HepG2 (cell line): Measurements from ENCODE around the gene FLRT2. TPM values are rescaled to one million over a fixed set of nuclear protein-coding genes. Genes with fewer than 3 reads are reported as not detected.

Experiments
- ATAC-seq: fragments of 200-7000 bp; cut with Tn5 transposase; 3 replicates; pipeline ENCODE4 v1.9.1; 2020; ENCODE audit warnings: mild to moderate bottlenecking, moderate library complexity
- BruUV-seq: library from RNA; stranded (reverse); fragments of 400-500 nt; replicated peaks from 2 replicates; lab custom pipeline; 2021; lab: Mats Ljungman, UMichigan
- CTCF ChIA-PET: fragments of 300-600 bp; formaldehyde crosslinking; extraction: SDS; loops from one replicate; lab custom pipeline; 2021; ENCODE audit warnings: low total read pairs, inconsistent platforms, low intra/inter-chr PET ratio; lab: Yijun Ruan, JAX
- POLR2A ChIA-PET: fragments of 350-600 bp; sonication (Branson Sonifier 250); formaldehyde crosslinking; loops from one replicate; lab custom pipeline; 2020; ENCODE audit warnings: antibody characterized with exemption, inconsistent platforms; lab: Yijun Ruan, JAX
- DNase-seq: peaks from one replicate; pipeline ENCODE4 v3.0.0-alpha.2; 2015; ENCODE audit warnings: low spot score
- FAIRE-seq: peaks from 3 replicates; lab custom pipeline; 2011; peaks lifted over from hg19 to GRCh38; lab: Jason Lieb, UNC
- H2AFZ ChIP-seq: one replicate; pipeline ENCODE4 v1.6.1; 2011; ENCODE audit warnings: low read length, inconsistent platforms
- H3K27ac ChIP-seq: fragments of 300-600 bp; 3 replicates; pipeline ENCODE4 v1.8.0; 2011; ENCODE audit warnings: mixed run types, mild to moderate bottlenecking, mixed read lengths, low read length, inconsistent platforms; ENCODE audit not compliant: insufficient read depth; ENCODE audit errors: extremely low read length
- H3K27me3 ChIP-seq, 2 experiments: fragments of 200-600 bp in 1 of 2; 2 replicates in 1 of 2; 3 replicates in 1 of 2; pipeline versions ENCODE4 v1.6.0 to v1.8.0; 2011; ENCODE audit warnings: low read length in 2 of 2, mild to moderate bottlenecking in 2 of 2, moderate library complexity in 2 of 2, inconsistent platforms in 1 of 2; ENCODE audit not compliant: insufficient read depth in 2 of 2, control insufficient read depth in 1 of 2
- H3K36me3 ChIP-seq, 2 experiments: fragments of 200-600 bp in 1 of 2; replicated peaks in 1 of 2; 2 replicates in 1 of 2; 3 replicates in 1 of 2; pipeline versions ENCODE4 v1.5.1 to v1.8.0; 2011; ENCODE audit warnings: low read length in 2 of 2, inconsistent platforms in 1 of 2; ENCODE audit not compliant: insufficient read depth in 2 of 2, control insufficient read depth in 1 of 2
- H3K4me1 ChIP-seq: 2 replicates; pipeline ENCODE4 v1.5.1; 2012; ENCODE audit warnings: low read length, inconsistent platforms; ENCODE audit not compliant: insufficient read depth
- H3K4me2 ChIP-seq: 2 replicates; pipeline ENCODE4 v1.6.0; 2011; ENCODE audit warnings: low read depth, low read length, inconsistent platforms
- H3K4me3 ChIP-seq, 3 experiments: fragments of 200-600 bp in 1 of 3; sonication (generic), shearing (Covaris generic) in 1 of 3; replicated peaks in 1 of 3; 2 replicates each; pipeline ENCODE4 v1.5.1; 2011 to 2016; ENCODE audit warnings: low read length in 3 of 3, inconsistent platforms in 2 of 3, low read depth in 2 of 3, mild to moderate bottlenecking in 2 of 3, control low read depth in 1 of 3, mixed read lengths in 1 of 3; ENCODE audit not compliant: insufficient read depth in 1 of 3
- H3K79me2 ChIP-seq: one replicate; pipeline ENCODE4 v1.6.1; 2011; ENCODE audit warnings: low read length, inconsistent platforms; ENCODE audit not compliant: insufficient read depth
- H3K9ac ChIP-seq: 2 replicates; pipeline ENCODE4 v1.6.0; 2011; ENCODE audit warnings: mild to moderate bottlenecking, low read depth, low read length, inconsistent platforms; ENCODE audit not compliant: insufficient read depth
- H3K9me3 ChIP-seq: 2 replicates; pipeline ENCODE4 v1.5.1; 2012; ENCODE audit warnings: mild to moderate bottlenecking, low read length
- H4K20me1 ChIP-seq: 2 replicates; pipeline ENCODE4 v1.6.0; 2011; ENCODE audit warnings: inconsistent platforms, mild to moderate bottlenecking, low read length, moderate library complexity; ENCODE audit not compliant: insufficient read depth
- MTA1 ChIP-seq: sonication (generic); formaldehyde crosslinking; IDR thresholded peaks from 2 replicates; pipeline ENCODE4 v1.4.0; 2020; ENCODE audit warnings: missing genetic modification reagents, mild to moderate bottlenecking, borderline replicate concordance
- RNF2 ChIP-seq: fragments of 450-650 bp; conservative IDR thresholded peaks from 2 replicates; pipeline ENCODE4 v1.6.1; 2016; ENCODE audit warnings: low read depth
- SALL2 ChIP-seq: sonication (generic); formaldehyde crosslinking; IDR thresholded peaks from 2 replicates; pipeline ENCODE4 v1.8.1; 2023; ENCODE audit warnings: mild to moderate bottlenecking, missing genetic modification reagents, inconsistent platforms
- THRA ChIP-seq: sonication (generic); formaldehyde crosslinking; IDR thresholded peaks from 2 replicates; pipeline ENCODE4 v1.4.0; 2020; ENCODE audit warnings: missing genetic modification reagents, borderline replicate concordance
- ZNF570 ChIP-seq: sonication (generic); formaldehyde crosslinking; IDR thresholded peaks from 2 replicates; pipeline ENCODE4 v1.4.0; 2020; ENCODE audit warnings: mild to moderate bottlenecking, missing genetic modification reagents, borderline replicate concordance
- ZSCAN20 ChIP-seq: sonication (generic); formaldehyde crosslinking; IDR thresholded peaks from 2 replicates; pipeline ENCODE4 v1.4.0; 2020; ENCODE audit warnings: missing genetic modification reagents, mild to moderate bottlenecking, borderline replicate concordance
- WGBS: methylation state at CpG from one replicate; pipeline ENCODE4 v1.1.6; 2017; ENCODE audit warnings: low lambda C conversion rate; 5-methylcytosine and 5-hydroxymethylcytosine counted together
- in situ Hi-C: cut with HindIII; loops from 2 replicates; pipeline ENCODE4 v1.10.0; 2017; ENCODE audit warnings: low pct_unique_long_range_greater_than_20kb; ENCODE audit not compliant: extremely low pct_ligation_motif_present
- intact Hi-C: fragments of 100-400 bp; cut with micrococcal nuclease; formaldehyde crosslinking; loops from one replicate; pipeline ENCODE4 v1.10.0; 2022; ENCODE audit not compliant: unreplicated experiment
- polyA plus RNA-seq, 8 experiments: library from polyadenylated mRNA; depleted of rRNA in 3 of 8; stranded (reverse) in 7 of 8; unstranded in 1 of 8; fragments of >200 nt; fragmentation: Illumina TruSeq in 4 of 8; extraction: Trizol in 4 of 8; gene quantifications; 2 replicates each; pipeline versions ENCODE4 v1.2.1 to v1.2.3, GENCODE V29; 2011 to 2016; ENCODE audit warnings: low read depth in 4 of 8, missing spikeins in 1 of 8, mixed read lengths in 1 of 8; ENCODE audit not compliant: insufficient read depth in 1 of 8
- total RNA-seq, 5 experiments: library from RNA; depleted of rRNA; stranded (reverse); fragments of >200 nt; fragmentation: Illumina TruSeq; extraction: Trizol; gene quantifications; 2 replicates each; pipeline ENCODE4 v1.2.3, GENCODE V29; 2016; ENCODE audit warnings: low read depth in 1 of 5
- TF ChIP-seq, protein P1 (sequence below): sonication (generic); formaldehyde crosslinking; IDR thresholded peaks from 2 replicates; pipeline ENCODE4 v1.8.0; 2022; ENCODE audit warnings: mild to moderate bottlenecking, missing genetic modification reagents, borderline replicate concordance
- TF ChIP-seq, protein P2 (sequence below): sonication (generic); formaldehyde crosslinking; IDR thresholded peaks from 2 replicates; pipeline ENCODE4 v1.5.0; 2020; ENCODE audit warnings: mild to moderate bottlenecking, low read depth, missing genetic modification reagents, borderline replicate concordance

FLRT2 gene
- total and polyA plus RNA-seq, 2 of the 13 experiments (the other 11 are each of a cell fraction or from before 2014, with no cell fraction given), result not detected

DNA sequence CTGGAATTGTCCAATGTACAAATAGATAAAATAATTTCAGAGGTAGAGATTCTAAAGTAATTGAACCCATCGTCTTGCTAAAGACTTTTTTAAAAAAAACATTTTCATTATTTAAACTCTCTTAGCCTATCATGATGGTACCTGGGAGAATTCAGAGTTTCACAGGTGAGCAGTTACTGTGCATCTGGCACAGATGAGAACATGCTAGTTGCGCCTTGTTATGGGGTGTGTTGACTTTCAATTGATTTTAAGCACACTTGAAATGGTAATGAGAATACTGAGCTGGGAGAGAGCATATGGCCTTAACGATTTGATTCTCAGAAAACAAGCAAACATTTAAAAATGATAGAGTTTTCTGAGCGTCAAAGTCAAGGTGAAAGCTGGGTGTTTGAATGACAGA is 66.6 kb downstream of the FLRT2 start:
- POLR2A ChIA-PET, result no interaction called here
- H3K27ac ChIP-seq, result no peak overlapping the region
- H2AFZ ChIP-seq, result no peak overlapping the region
- TF ChIP-seq, protein P1, sequence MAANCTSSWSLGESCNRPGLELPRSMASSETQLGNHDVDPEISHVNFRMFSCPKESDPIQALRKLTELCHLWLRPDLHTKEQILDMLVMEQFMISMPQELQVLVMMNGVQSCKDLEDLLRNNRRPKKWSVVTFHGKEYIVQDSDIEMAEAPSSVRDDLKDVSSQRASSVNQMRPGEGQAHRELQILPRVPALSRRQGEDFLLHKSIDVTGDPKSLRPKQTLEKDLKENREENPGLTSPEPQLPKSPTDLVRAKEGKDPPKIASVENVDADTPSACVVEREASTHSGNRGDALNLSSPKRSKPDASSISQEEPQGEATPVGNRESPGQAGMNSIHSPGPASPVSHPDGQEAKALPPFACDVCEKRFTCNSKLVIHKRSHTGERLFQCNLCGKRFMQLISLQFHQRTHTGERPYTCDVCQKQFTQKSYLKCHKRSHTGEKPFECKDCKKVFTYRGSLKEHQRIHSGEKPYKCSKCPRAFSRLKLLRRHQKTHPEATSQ (CRISPR knock-in tag), result no peak
- TF ChIP-seq RNF2, result no peak
- no peak for TF ChIP-seq THRA (CRISPR knock-in tag)
- no peak for TF ChIP-seq SALL2 (CRISPR knock-in tag)
- TF ChIP-seq, protein P2, sequence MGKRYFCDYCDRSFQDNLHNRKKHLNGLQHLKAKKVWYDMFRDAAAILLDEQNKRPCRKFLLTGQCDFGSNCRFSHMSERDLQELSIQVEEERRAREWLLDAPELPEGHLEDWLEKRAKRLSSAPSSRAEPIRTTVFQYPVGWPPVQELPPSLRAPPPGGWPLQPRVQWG (CRISPR knock-in tag), result no peak
- no peak for TF ChIP-seq ZSCAN20 (CRISPR knock-in tag)
- no peak for TF ChIP-seq MTA1
- no peak for TF ChIP-seq ZNF570
- H3K36me3 ChIP-seq, result no peaks in the 10 kb centered on the region
- in situ Hi-C loops (no loop called here), intact Hi-C loops (no loop called here)
- H3K9me3 ChIP-seq, result peaks cover 21% of the 10 kb centered on the region
- no peak overlapping the region for H3K4me2 ChIP-seq
- no peaks in the 10 kb centered on the region for H3K27me3 ChIP-seq
- FAIRE-seq (no peak), DNase-seq (no peak), ATAC-seq (no peak)
- no peak overlapping the region for H3K4me3 ChIP-seq
- no TSS peak for BruUV-seq
- no peak overlapping the region for H3K9ac ChIP-seq
- CTCF ChIA-PET, result no interaction called here
- no peaks in the 10 kb centered on the region for H3K4me1 ChIP-seq
- no peaks in the 10 kb centered on the region for H4K20me1 ChIP-seq
- WGBS, result 36% methylated on average over 4 of the region's 4 CpGs
- H3K79me2 ChIP-seq, result no peaks in the 10 kb centered on the region
